ENCODE data around the gene NR2F1-AS1.

- TF ChIP-seq CTCF (IDR thresholded peaks at IDR 0.05 in 4 of 5, conservative IDR thresholded peaks at IDR 0.05 in 1 of 5) = no peak
- no peak for TF ChIP-seq POLR2A (IDR thresholded peaks at IDR 0.05)
Observed at GRCh38 chr5:93587597-93588351, 6.8 kb upstream of the NR2F1-AS1 start.

All from gastrocnemius medialis (tissue), 4 donors.